Brain pericyte (primary cell): ENCODE measurements around the gene C1orf116.

ENCODE experiments used
- DNase-seq: peaks from one replicate; pipeline ENCODE4 v3.0.0-alpha.2; 2012; ENCODE audit warnings: low read depth, low spot score

Gene C1orf116

GRCh38 chr1:207035877-207036551, 3.5 kb upstream of the C1orf116 start:
- DNase-seq: no peak

- no peak for DNase-seq
Observed at GRCh38 chr1:207034998-207035397, 2.4 kb upstream of the C1orf116 start.

- DNase-seq: no peak
Observed at GRCh38 chr1:207034208-207034607, 1.7 kb upstream of the C1orf116 start.

GRCh38 chr1:207033302-207033701, 746 bp upstream of the C1orf116 start:
- no peak for DNase-seq

GRCh38 chr1:207031632-207032264, 808 bp downstream of the C1orf116 start:
- no peak for DNase-seq

GRCh38 chr1:207031016-207031415, 1.5 kb downstream of the C1orf116 start:
- DNase-seq: no peak

- no peak for DNase-seq
Observed at GRCh38 chr1:207030522-207031009, 2.0 kb downstream of the C1orf116 start.

- no peak for DNase-seq
Observed at GRCh38 chr1:207029701-207030521, 2.6 kb downstream of the C1orf116 start.

GRCh38 chr1:207028884-207029650, 3.5 kb downstream of the C1orf116 start:
- DNase-seq: no peak

GRCh38 chr1:207027921-207028320, 4.6 kb downstream of the C1orf116 start:
- no peak for DNase-seq

- no peak for DNase-seq
Observed at GRCh38 chr1:207027206-207027777, 5.3 kb downstream of the C1orf116 start.

GRCh38 chr1:207026104-207026534, 6.4 kb downstream of the C1orf116 start:
- DNase-seq: no peak

GRCh38 chr1:207025146-207025880, 7.2 kb downstream of the C1orf116 start:
- DNase-seq: no peak

- DNase-seq: no peak
Observed at GRCh38 chr1:207024202-207025145, 8.1 kb downstream of the C1orf116 start.

- no peak for DNase-seq
Observed at GRCh38 chr1:207022996-207023679, 9.4 kb downstream of the C1orf116 start.

GRCh38 chr1:207021876-207022596, 10.5 kb downstream of the C1orf116 start:
- DNase-seq: no peak

GRCh38 chr1:207021139-207021861, 11.3 kb downstream of the C1orf116 start:
- no peak for DNase-seq
